A673 (cell line): Measurements from ENCODE around the gene SMYD3.

ENCODE experiments used
- EZH2 ChIP-seq: fragments of 200-600 bp; sonication (generic); IDR thresholded peaks from 2 replicates; pipeline ENCODE4 v1.6.1; 2017; ENCODE audit warnings: borderline replicate concordance, low read depth, mild to moderate bottlenecking, mixed read lengths, antibody characterized with exemption, low read length; ENCODE audit not compliant: poor library complexity, severe bottlenecking
- TF ChIP-seq, protein P1 (sequence below): fragments of 300-800, 200-600 bp; sonication (generic); conservative IDR thresholded peaks from 2 replicates; pipeline ENCODE4 v1.5.1; 2017; ENCODE audit warnings: low read depth, mild to moderate bottlenecking, antibody characterized with exemption, low read length, moderate library complexity, mixed read lengths

GRCh38 chr1:246005067-246005466, 502.0 kb downstream of the SMYD3 start:
- TF ChIP-seq, protein P1, sequence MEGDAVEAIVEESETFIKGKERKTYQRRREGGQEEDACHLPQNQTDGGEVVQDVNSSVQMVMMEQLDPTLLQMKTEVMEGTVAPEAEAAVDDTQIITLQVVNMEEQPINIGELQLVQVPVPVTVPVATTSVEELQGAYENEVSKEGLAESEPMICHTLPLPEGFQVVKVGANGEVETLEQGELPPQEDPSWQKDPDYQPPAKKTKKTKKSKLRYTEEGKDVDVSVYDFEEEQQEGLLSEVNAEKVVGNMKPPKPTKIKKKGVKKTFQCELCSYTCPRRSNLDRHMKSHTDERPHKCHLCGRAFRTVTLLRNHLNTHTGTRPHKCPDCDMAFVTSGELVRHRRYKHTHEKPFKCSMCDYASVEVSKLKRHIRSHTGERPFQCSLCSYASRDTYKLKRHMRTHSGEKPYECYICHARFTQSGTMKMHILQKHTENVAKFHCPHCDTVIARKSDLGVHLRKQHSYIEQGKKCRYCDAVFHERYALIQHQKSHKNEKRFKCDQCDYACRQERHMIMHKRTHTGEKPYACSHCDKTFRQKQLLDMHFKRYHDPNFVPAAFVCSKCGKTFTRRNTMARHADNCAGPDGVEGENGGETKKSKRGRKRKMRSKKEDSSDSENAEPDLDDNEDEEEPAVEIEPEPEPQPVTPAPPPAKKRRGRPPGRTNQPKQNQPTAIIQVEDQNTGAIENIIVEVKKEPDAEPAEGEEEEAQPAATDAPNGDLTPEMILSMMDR, result no peak
- no peak for TF ChIP-seq EZH2
